ACHN (cell line): Measurements from ENCODE around the gene PAX5.

Source experiments
- DNase-seq: peaks from one replicate; pipeline ENCODE4 v3.0.0-alpha.2; 2015
- in situ Hi-C: cut with HindIII; loops from 2 replicates; pipeline ENCODE4 v1.10.0; 2017; ENCODE audit warnings: low sequenced_read_pairs, low pct_ligation_motif_present, low pct_unique_long_range_greater_than_20kb

Gene PAX5

GRCh38 chr9:36900136-36900855 lies 133.8 kb downstream of the PAX5 start:
- no peak for DNase-seq
- in situ Hi-C loops = no loop called here

GRCh38 chr9:36899406-36899805 lies 134.7 kb downstream of the PAX5 start:
- in situ Hi-C loops = no loop called here
- no peak for DNase-seq

- in situ Hi-C loops = no loop called here
Observed at GRCh38 chr9:36898431-36899020, 135.5 kb downstream of the PAX5 start.

GRCh38 chr9:36897478-36897877 lies 136.6 kb downstream of the PAX5 start:
- in situ Hi-C loops = no loop called here
- DNase-seq = no peak

More at GRCh38 chr9:36898431-36899020, 135.5 kb downstream of the PAX5 start:
- DNase-seq = no peak

GRCh38 chr9:36897019-36897418 lies 137.0 kb downstream of the PAX5 start:
- no peak for DNase-seq
- in situ Hi-C loops = no loop called here

GRCh38 chr9:36896296-36896695 lies 137.8 kb downstream of the PAX5 start:
- DNase-seq = no peak
- in situ Hi-C loops = no loop called here

- no peak for DNase-seq
- in situ Hi-C loops = no loop called here
Observed at GRCh38 chr9:36895744-36896260, 138.3 kb downstream of the PAX5 start.

- DNase-seq = no peak
- in situ Hi-C loops = no loop called here
Observed at GRCh38 chr9:36894695-36895310, 139.3 kb downstream of the PAX5 start.

- DNase-seq = no peak
- in situ Hi-C loops = no loop called here
Observed at GRCh38 chr9:36893911-36894310, 140.2 kb downstream of the PAX5 start.

GRCh38 chr9:36893184-36893583 lies 140.9 kb downstream of the PAX5 start:
- DNase-seq = no peak
- in situ Hi-C loops = no loop called here

- no peak for DNase-seq
- in situ Hi-C loops = no loop called here
Observed at GRCh38 chr9:36892279-36892678, 141.8 kb downstream of the PAX5 start.

GRCh38 chr9:36891341-36891811 lies 142.7 kb downstream of the PAX5 start:
- in situ Hi-C loops = no loop called here
- DNase-seq = no peak

GRCh38 chr9:36889844-36890243 lies 144.2 kb downstream of the PAX5 start:
- DNase-seq = no peak
- in situ Hi-C loops = no loop called here

- no peak for DNase-seq
- in situ Hi-C loops = no loop called here
Observed at GRCh38 chr9:36888551-36888950, 145.5 kb downstream of the PAX5 start.

- no peak for DNase-seq
- in situ Hi-C loops = no loop called here
Observed at GRCh38 chr9:36884721-36885120, 149.3 kb downstream of the PAX5 start.

GRCh38 chr9:36882594-36882993 lies 151.5 kb downstream of the PAX5 start:
- in situ Hi-C loops = no loop called here
- no peak for DNase-seq

- DNase-seq = no peak
- in situ Hi-C loops = no loop called here
Observed at GRCh38 chr9:36881743-36882441, 152.2 kb downstream of the PAX5 start.

GRCh38 chr9:36881316-36881715 lies 152.8 kb downstream of the PAX5 start:
- no peak for DNase-seq
- in situ Hi-C loops = no loop called here

- in situ Hi-C loops = no loop called here
- DNase-seq = no peak
Observed at GRCh38 chr9:36880075-36880474, 154.0 kb downstream of the PAX5 start.
